H1 (cell line): ENCODE measurements around the gene SLC1A1. TPM values are rescaled to one million over a fixed set of nuclear protein-coding genes. Genes with fewer than 3 reads are reported as not detected.

Experiments
- CTCF ChIA-PET: fragments of 300-600 bp; sonication (Branson Sonifier 250); formaldehyde crosslinking; loops from one replicate; lab custom pipeline; 2021; ENCODE audit not compliant: partially characterized antibody; lab: Charles Lee
- POLR2A ChIA-PET: fragments of 300-600 bp; sonication (Branson Sonifier 250); formaldehyde crosslinking; loops from one replicate; lab custom pipeline; 2021; ENCODE audit warnings: inconsistent platforms; ENCODE audit not compliant: partially characterized antibody; lab: Charles Lee
- DNase-seq, 2 experiments: peaks; one replicate each; pipeline versions ENCODE4 v3.0.0 to v3.0.0-alpha.2; 2010 to 2022; ENCODE audit warnings: low spot score in 2 of 2, low read depth in 1 of 2, mixed read lengths in 1 of 2
- FAIRE-seq: peaks from 2 replicates; lab custom pipeline; 2011; peaks lifted over from hg19 to GRCh38; lab: Jason Lieb, UNC
- H2AFZ ChIP-seq: 2 replicates; pipeline ENCODE4 v1.8.1; 2012; ENCODE audit warnings: low read length, inconsistent platforms
- H2AK5ac ChIP-seq: 2 replicates; pipeline ENCODE4 v1.6.1; 2013; ENCODE audit warnings: low read depth, low read length
- H2BK120ac ChIP-seq: replicated peaks from 2 replicates; pipeline ENCODE3; 2013; ENCODE audit warnings: low read depth, low read length, inconsistent platforms
- H2BK12ac ChIP-seq: 2 replicates; pipeline ENCODE4 v1.6.1; 2013; ENCODE audit warnings: low read depth, low read length
- H2BK15ac ChIP-seq: 2 replicates; pipeline ENCODE4 v1.6.1; 2013; ENCODE audit warnings: low read length
- H2BK20ac ChIP-seq: 2 replicates; pipeline ENCODE4 v1.6.1; 2013; ENCODE audit warnings: low read length
- H2BK5ac ChIP-seq: 2 replicates; pipeline ENCODE4 v1.6.1; 2013; ENCODE audit warnings: low read depth, low read length
- H3K14ac ChIP-seq: 2 replicates; pipeline ENCODE4 v1.6.1; 2013; ENCODE audit warnings: inconsistent platforms; ENCODE audit not compliant: insufficient read length
- H3K18ac ChIP-seq: 2 replicates; pipeline ENCODE4 v1.6.1; 2013; ENCODE audit warnings: low read length; ENCODE audit errors: extremely low read depth
- H3K23ac ChIP-seq: 2 replicates; pipeline ENCODE4 v1.6.1; 2013; ENCODE audit warnings: inconsistent platforms; ENCODE audit not compliant: insufficient read length
- H3K23me2 ChIP-seq: 2 replicates; pipeline ENCODE4 v1.6.1; 2013; ENCODE audit warnings: low read depth, low read length
- H3K27ac ChIP-seq: 2 replicates; pipeline ENCODE4 v1.6.1; 2011; ENCODE audit warnings: low read depth, low read length, inconsistent platforms
- H3K27me3 ChIP-seq, 4 experiments: replicated peaks in 1 of 4; 1 replicate in 1 of 4; 2 replicates in 3 of 4; pipeline versions ENCODE4 v1.6.1 to v1.8.1; 2011 to 2013; ENCODE audit warnings: low read length in 3 of 4, mild to moderate bottlenecking in 3 of 4, inconsistent platforms in 2 of 4, mixed read lengths in 2 of 4, moderate library complexity in 1 of 4; ENCODE audit not compliant: control insufficient read depth in 3 of 4, insufficient read depth in 3 of 4; ENCODE audit errors: extremely low read depth in 1 of 4
- H3K36me3 ChIP-seq, 4 experiments: 2 replicates each; pipeline versions ENCODE4 v1.6.1 to v1.8.1; 2011 to 2013; ENCODE audit warnings: mild to moderate bottlenecking in 4 of 4, low read length in 3 of 4, moderate library complexity in 2 of 4, control low read depth in 1 of 4, inconsistent platforms in 1 of 4; ENCODE audit not compliant: insufficient read depth in 4 of 4, control insufficient read depth in 2 of 4
- H3K4ac ChIP-seq: replicated peaks from 2 replicates; pipeline ENCODE3; 2013; ENCODE audit warnings: low read length, low read depth, mixed read lengths, inconsistent platforms; ENCODE audit not compliant: insufficient read length
- H3K4me1 ChIP-seq, 4 experiments: replicated peaks in 1 of 4; 1 replicate in 1 of 4; 2 replicates in 3 of 4; pipeline versions ENCODE4 v1.6.1 to v1.8.1; 2011 to 2013; ENCODE audit warnings: low read length in 3 of 4, inconsistent platforms in 2 of 4, mixed read lengths in 1 of 4; ENCODE audit not compliant: insufficient read depth in 4 of 4, control insufficient read depth in 3 of 4
- H3K4me2 ChIP-seq, 2 experiments: 2 replicates each; pipeline versions ENCODE4 v1.6.1 to v1.8.1; 2011 to 2013; ENCODE audit warnings: low read depth in 2 of 2, low read length in 2 of 2, control low read depth in 1 of 2, inconsistent platforms in 1 of 2, mild to moderate bottlenecking in 1 of 2; ENCODE audit not compliant: insufficient read depth in 1 of 2
- H3K4me3 ChIP-seq, 4 experiments: fragments of 200-600, 300-600 bp in 1 of 4; sonication (generic), shearing (Covaris generic), sonication (Bioruptor Twin) in 1 of 4; 2 replicates each; pipeline versions ENCODE4 v1.5.1 to v1.8.1; 2011 to 2016; ENCODE audit warnings: low read length in 4 of 4, low read depth in 3 of 4, control low read depth in 2 of 4, inconsistent platforms in 2 of 4, mild to moderate bottlenecking in 2 of 4, mixed read lengths in 1 of 4, moderate library complexity in 1 of 4; ENCODE audit not compliant: insufficient read depth in 2 of 4; ENCODE audit errors: extremely low read depth in 1 of 4
- H3K56ac ChIP-seq: replicated peaks from 2 replicates; pipeline ENCODE3; 2013; ENCODE audit warnings: low read depth, mild to moderate bottlenecking, mixed read lengths, low read length, inconsistent platforms; ENCODE audit not compliant: insufficient read length
- H3K79me1 ChIP-seq: 2 replicates; pipeline ENCODE4 v1.6.1; 2013; ENCODE audit warnings: low read depth, low read length, control low read depth
- H3K79me2 ChIP-seq, 2 experiments: 2 replicates each; pipeline versions ENCODE4 v1.6.1 to v1.8.1; 2012 to 2013; ENCODE audit warnings: low read length in 2 of 2, mild to moderate bottlenecking in 2 of 2, inconsistent platforms in 1 of 2; ENCODE audit not compliant: insufficient read depth in 2 of 2, control insufficient read depth in 1 of 2
- H3K9ac ChIP-seq, 4 experiments: replicated peaks in 1 of 4; 1 replicate in 1 of 4; 2 replicates in 3 of 4; pipeline versions ENCODE4 v1.6.1 to v1.8.1; 2011 to 2013; ENCODE audit warnings: low read depth in 3 of 4, low read length in 3 of 4, control low read depth in 2 of 4, mild to moderate bottlenecking in 2 of 4, moderate library complexity in 2 of 4, inconsistent platforms in 1 of 4; ENCODE audit errors: extremely low read depth in 1 of 4
- H3K9me3 ChIP-seq, 2 experiments: 2 replicates each; pipeline versions ENCODE4 v1.6.1 to v1.8.1; 2012 to 2013; ENCODE audit warnings: mild to moderate bottlenecking in 2 of 2, moderate library complexity in 2 of 2, control low read depth in 1 of 2, inconsistent platforms in 1 of 2, low read depth in 1 of 2, low read length in 1 of 2, mixed read lengths in 1 of 2; ENCODE audit not compliant: insufficient read depth in 2 of 2
- H4K20me1 ChIP-seq, 2 experiments: replicated peaks in 1 of 2; 2 replicates each; pipeline versions ENCODE3 to v1.8.1; 2011 to 2013; ENCODE audit warnings: inconsistent platforms in 2 of 2, low read length in 2 of 2, mild to moderate bottlenecking in 1 of 2; ENCODE audit not compliant: insufficient read depth in 2 of 2, control insufficient read depth in 1 of 2
- H4K5ac ChIP-seq: 2 replicates; pipeline ENCODE4 v1.6.1; 2013; ENCODE audit warnings: low read length, low read depth, mixed read lengths, inconsistent platforms; ENCODE audit not compliant: insufficient read length
- H4K8ac ChIP-seq: 2 replicates; pipeline ENCODE4 v1.8.0; 2013; ENCODE audit warnings: mild to moderate bottlenecking, moderate library complexity, low read length, inconsistent platforms; ENCODE audit not compliant: insufficient read depth; ENCODE audit errors: extremely low read depth
- H4K91ac ChIP-seq: replicated peaks from 2 replicates; pipeline ENCODE3; 2013; ENCODE audit warnings: low read length, mixed read lengths, inconsistent platforms; ENCODE audit not compliant: insufficient read length
- ATF2 ChIP-seq: IDR thresholded peaks from 2 replicates; pipeline ENCODE4 v1.6.1; 2012; ENCODE audit warnings: low read length, inconsistent platforms
- BCL11A ChIP-seq, 2 experiments: IDR thresholded peaks; one replicate each; pipeline ENCODE4 v1.6.1; 2011; ENCODE audit warnings: low read depth in 2 of 2, low read length in 2 of 2, mild to moderate bottlenecking in 2 of 2
- CEBPB ChIP-seq: IDR thresholded peaks from 2 replicates; pipeline ENCODE4 v1.6.1; 2012; ENCODE audit warnings: low read depth, low read length
- FOSL1 ChIP-seq: IDR thresholded peaks from 2 replicates; pipeline ENCODE4 v1.6.1; 2011; ENCODE audit warnings: mild to moderate bottlenecking, low read depth, low read length, moderate library complexity; ENCODE audit not compliant: insufficient read depth
- HDAC2 ChIP-seq, 2 experiments: fragments of 300-600 bp in 1 of 2; sonication (generic) in 1 of 2; IDR thresholded peaks; 2 replicates each; pipeline ENCODE4 v1.6.1; 2011 to 2012; ENCODE audit warnings: low read depth in 2 of 2, low read length in 2 of 2, mild to moderate bottlenecking in 2 of 2, moderate library complexity in 2 of 2, borderline replicate concordance in 1 of 2, inconsistent platforms in 1 of 2
- POLR2A ChIP-seq, 2 experiments: IDR thresholded peaks; 1 replicate in 1 of 2; 2 replicates in 1 of 2; pipeline ENCODE4 v1.6.1; 2011; ENCODE audit warnings: low read depth in 2 of 2, low read length in 2 of 2, mild to moderate bottlenecking in 2 of 2; ENCODE audit errors: control extremely low read depth in 1 of 2
- SAP30 ChIP-seq: fragments of 300-600 bp; sonication (generic); IDR thresholded peaks from 2 replicates; pipeline ENCODE4 v1.7.1; 2012; ENCODE audit warnings: low read length, moderate library complexity, mild to moderate bottlenecking, inconsistent platforms; ENCODE audit not compliant: insufficient read depth, insufficient replicate concordance
- TBP ChIP-seq: IDR thresholded peaks from 2 replicates; pipeline ENCODE4 v1.6.1; 2011; ENCODE audit warnings: low read depth, low read length, improper control_type of control experiment
- WGBS, 2 experiments: shearing (Covaris generic) in 1 of 2; methylation state at CpG; one replicate each; pipeline versions ENCODE4 v1.1.6 to v1.1.7; 2013 to 2015; ENCODE audit warnings: low lambda C conversion rate in 2 of 2, mixed read lengths in 2 of 2, inconsistent platforms in 1 of 2, low coverage in 1 of 2, missing lambda C conversion rate in 1 of 2; ENCODE audit not compliant: insufficient replicate concordance in 2 of 2, insufficient coverage in 1 of 2, insufficient read length in 1 of 2; ENCODE audit errors: extremely low coverage in 1 of 2, missing lambda C conversion rate in 1 of 2; 5-methylcytosine and 5-hydroxymethylcytosine counted together
- polyA plus RNA-seq, 7 experiments: library from polyadenylated mRNA; depleted of rRNA in 3 of 7; stranded (reverse) in 5 of 7; unstranded in 2 of 7; fragments of >200 nt in 5 of 7; fragments of 200-250 nt in 2 of 7; gene quantifications; 1 replicate in 5 of 7; 2 replicates in 1 of 7; 4 replicates in 1 of 7; pipeline versions ENCODE4 v1.2.1 to v1.2.3, GENCODE V29; 2011 to 2013; ENCODE audit warnings: missing spikeins in 2 of 7, mixed read lengths in 2 of 7
- total RNA-seq: library from RNA; stranded (reverse); fragmentation: NEBNext Ultra II Directional; extraction: Animal tissue kit (Norgen Biotek cat#: 25700); gene quantifications from 2 replicates; pipeline ENCODE4 v1.2.1, GENCODE V29; 2021

The SLC1A1 gene
- total and polyA plus RNA-seq, 2 of the 8 experiments (the other 6 are each of a cell fraction or from before 2014, with no cell fraction given), result 4.7 to 11.7 TPM

GRCh38 chr9:4574657-4575243 is 84.5 kb downstream of the SLC1A1 start:
- Histone ChIP-seq H3K9me3 (no peaks in the 10 kb centered on the region), H2BK15ac (no peak overlapping the region), H4K5ac (no peak overlapping the region), H3K79me1 (no peaks in the 10 kb centered on the region), H2BK5ac (no peak overlapping the region), H4K20me1 (peaks cover 0 to 2% of the 10 kb centered on the region in 2 experiments), H4K91ac (no peak overlapping the region), H2BK120ac (no peak overlapping the region), H2AK5ac (no peak overlapping the region), H3K4me1 (no peaks in the 10 kb centered on the region; a peak in 2 of 7 replicates), H3K4me3 (no peak overlapping the region), H3K27ac (no peak overlapping the region; the same call in 1 of the 2 replicates), H3K36me3 (no peaks in the 10 kb centered on the region), H3K79me2 (no peaks in the 10 kb centered on the region), H3K23me2 (no peaks in the 10 kb centered on the region), H3K27me3 (no peaks in the 10 kb centered on the region), H2BK12ac (no peak overlapping the region), H2AFZ (no peak overlapping the region), H3K18ac (no peak overlapping the region), H3K4ac (no peak overlapping the region), H2BK20ac (no peak overlapping the region), H3K4me2 (no peak overlapping the region), H3K14ac (no peak overlapping the region), H4K8ac (no peak overlapping the region), H3K9ac (no peak overlapping the region), H3K23ac (no peak overlapping the region), H3K56ac (no peak overlapping the region)
- WGBS, 2 experiments, result 90% methylated on average over 7 of the region's 7 CpGs; no CpG with 5 or more reads in 1 of the 2 experiments
- CTCF ChIA-PET, result interaction anchor here (1.4 to 1.5 kb wide), 2 partner anchors 13 to 66 kb away, joined by 4 to 10 read pairs; no protein-coding TSS in a partner anchor
- TF ChIP-seq BCL11A (IDR thresholded peaks at IDR 0.05; ENCODE audit: low read depth in 2 of 2, low read length in 2 of 2) (no peak), CEBPB (no peak), SAP30 (no peak), FOSL1 (no peak), TBP (no peak), POLR2A (IDR thresholded peaks at IDR 0.05; ENCODE audit: control extremely low read depth in 1 of 2, low read depth in 2 of 2, low read length in 2 of 2) (no peak), HDAC2 (IDR thresholded peaks at IDR 0.05; ENCODE audit: borderline replicate concordance in 1 of 2, low read depth in 2 of 2, low read length in 2 of 2) (no peak), ATF2 (no peak)
- FAIRE-seq, result no peak
- DNase-seq, result no peak
- POLR2A ChIA-PET, result interaction anchor here (1.3 to 1.4 kb wide), 3 partner anchors 8 to 21 kb away, joined by 3 read pairs; no protein-coding TSS in a partner anchor
